Neural progenitor cell (in vitro differentiated cells): ENCODE results near the gene CELF6.

Experiments used
- CTCF ChIP-seq: fragments of 200-600 bp; sonication (generic); IDR thresholded peaks from 2 replicates; pipeline ENCODE4 v1.5.1; 2017; ENCODE audit warnings: antibody characterized with exemption, mild to moderate bottlenecking
- EZH2 ChIP-seq: fragments of 200-600 bp; sonication (generic); IDR thresholded peaks from 2 replicates; pipeline ENCODE4 v1.6.1; 2017; ENCODE audit warnings: antibody characterized with exemption, mild to moderate bottlenecking, moderate library complexity
- EZH2phosphoT487 ChIP-seq: fragments of 200-600 bp; sonication (generic); IDR thresholded peaks from 2 replicates; pipeline ENCODE4 v1.6.1; 2017; ENCODE audit warnings: antibody characterized with exemption

- TF ChIP-seq CTCF (no peak), EZH2phosphoT487 (no peak), EZH2 (no peak)
These were observed 54.9 kb downstream of the CELF6 start for GRCh38 chr15:72265031-72265430.
